Activated CD8-positive, alpha-beta T cell treated with anti-CD3 and anti-CD28 coated beads, Interleukin-2, amount 10 ng/mL, durations not matched to agents 7 days and 5 days (primary cell): ENCODE measurements around the gene CHRDL1. TPM values are rescaled to one million over a fixed set of nuclear protein-coding genes. Genes with fewer than 3 reads are reported as not detected.

Experiments
- ATAC-seq: fragments of 150-1000 bp; cut with Tn5 transposase; one replicate; pipeline ENCODE4 v1.10.0; 2021; ENCODE audit warnings: moderate library complexity
- CTCF ChIA-PET: fragments of 350-600 bp; sonication (Branson Sonifier 250); formaldehyde crosslinking; loops from one replicate; lab custom pipeline; 2021; ENCODE audit warnings: antibody characterized with exemption; lab: Charles Lee
- POLR2A ChIA-PET: fragments of 350-600 bp; sonication (Branson Sonifier 250); formaldehyde crosslinking; loops from one replicate; lab custom pipeline; 2021; ENCODE audit warnings: antibody characterized with exemption; lab: Charles Lee
- DNase-seq: peaks from one replicate; pipeline ENCODE4 v3.0.0-alpha.2; 2020
- H3K27ac Mint-ChIP-seq: one replicate; pipeline ENCODE4 v1.8.0; 2021; ENCODE audit warnings: mild to moderate bottlenecking, mixed read lengths
- H3K27me3 Mint-ChIP-seq: one replicate; pipeline ENCODE4 v1.8.0; 2021; ENCODE audit warnings: low read depth, mixed read lengths
- H3K36me3 Mint-ChIP-seq: one replicate; pipeline ENCODE4 v1.8.0; 2021; ENCODE audit warnings: low read depth, mixed read lengths
- H3K4me1 Mint-ChIP-seq: one replicate; pipeline ENCODE4 v1.8.0; 2021; ENCODE audit warnings: low read depth, mixed read lengths
- H3K4me3 Mint-ChIP-seq: one replicate; pipeline ENCODE4 v1.8.0; 2021; ENCODE audit warnings: mild to moderate bottlenecking, mixed read lengths
- H3K9me3 Mint-ChIP-seq: one replicate; pipeline ENCODE4 v1.8.0; 2022; ENCODE audit warnings: mixed read lengths; ENCODE audit not compliant: insufficient read depth
- total RNA-seq, 2 experiments: library from RNA; stranded (reverse); gene quantifications; one replicate each; pipeline ENCODE4 v1.2.3, GENCODE V29; 2021

Gene CHRDL1
- total RNA-seq, 2 experiments from 2014 or later, result not detected

- Mint-ChIP-seq H3K4me3 (no peak overlapping the region), H3K4me1 (no peaks in the 10 kb centered on the region), H3K36me3 (no peaks in the 10 kb centered on the region), H3K27ac (no peak overlapping the region), H3K9me3 (no peaks in the 10 kb centered on the region), H3K27me3 (peaks cover 4% of the 10 kb centered on the region)
- ATAC-seq (no peak), DNase-seq (no peak)
- ChIA-PET POLR2A (no interaction called here), CTCF (no interaction called here)
These were observed 4.5 kb downstream of the CHRDL1 start for GRCh38 chrX:110791071-110791470.

GRCh38 chrX:110786486-110786885, 9.1 kb downstream of the CHRDL1 start:
- Mint-ChIP-seq H3K36me3 (no peaks in the 10 kb centered on the region), H3K9me3 (no peaks in the 10 kb centered on the region), H3K4me3 (no peak overlapping the region), H3K27me3 (peaks cover 2% of the 10 kb centered on the region), H3K4me1 (no peaks in the 10 kb centered on the region), H3K27ac (no peak overlapping the region)
- ChIA-PET CTCF (no interaction called here), POLR2A (no interaction called here)
- ATAC-seq (no peak), DNase-seq (no peak)

- Mint-ChIP-seq H3K4me3 (no peak overlapping the region), H3K4me1 (no peaks in the 10 kb centered on the region), H3K27ac (no peak overlapping the region), H3K36me3 (no peaks in the 10 kb centered on the region), H3K27me3 (no peaks in the 10 kb centered on the region), H3K9me3 (no peaks in the 10 kb centered on the region)
- CTCF ChIA-PET, result no interaction called here
- DNase-seq, result no peak
- ATAC-seq, result no peak
- POLR2A ChIA-PET, result no interaction called here
These were observed 35.8 kb downstream of the CHRDL1 start for GRCh38 chrX:110759785-110760184.

GRCh38 chrX:110758781-110759422, 36.7 kb downstream of the CHRDL1 start:
- Mint-ChIP-seq H3K4me1 (no peaks in the 10 kb centered on the region), H3K9me3 (no peaks in the 10 kb centered on the region), H3K36me3 (no peaks in the 10 kb centered on the region), H3K27ac (no peak overlapping the region), H3K27me3 (no peaks in the 10 kb centered on the region), H3K4me3 (no peak overlapping the region)
- ChIA-PET POLR2A (no interaction called here), CTCF (no interaction called here)
- DNase-seq (no peak), ATAC-seq (no peak)

- Mint-ChIP-seq H3K27ac (no peak overlapping the region), H3K4me3 (no peak overlapping the region), H3K9me3 (no peaks in the 10 kb centered on the region), H3K4me1 (no peaks in the 10 kb centered on the region), H3K36me3 (no peaks in the 10 kb centered on the region), H3K27me3 (no peaks in the 10 kb centered on the region)
- DNase-seq (no peak), ATAC-seq (no peak)
- ChIA-PET CTCF (no interaction called here), POLR2A (no interaction called here)
These were observed 40.0 kb downstream of the CHRDL1 start for GRCh38 chrX:110755611-110756010.

GRCh38 chrX:110755061-110755460, 40.6 kb downstream of the CHRDL1 start:
- POLR2A ChIA-PET, result no interaction called here
- DNase-seq, result no peak
- H3K36me3 Mint-ChIP-seq, result no peaks in the 10 kb centered on the region

GRCh38 chrX:110750526-110751189, 45.0 kb downstream of the CHRDL1 start:
- H3K9me3 Mint-ChIP-seq, result no peaks in the 10 kb centered on the region
- DNase-seq (no peak), ATAC-seq (no peak)
- no peak overlapping the region for H3K27ac Mint-ChIP-seq
- ChIA-PET CTCF (no interaction called here), POLR2A (no interaction called here)
- no peaks in the 10 kb centered on the region for H3K4me1 Mint-ChIP-seq
- H3K27me3 Mint-ChIP-seq, result no peaks in the 10 kb centered on the region
- H3K4me3 Mint-ChIP-seq, result no peak overlapping the region
- no peaks in the 10 kb centered on the region for H3K36me3 Mint-ChIP-seq

More at GRCh38 chrX:110755061-110755460, 40.6 kb downstream of the CHRDL1 start:
- Mint-ChIP-seq H3K27me3 (no peaks in the 10 kb centered on the region), H3K27ac (no peak overlapping the region), H3K4me1 (no peaks in the 10 kb centered on the region), H3K4me3 (no peak overlapping the region), H3K9me3 (no peaks in the 10 kb centered on the region)
- CTCF ChIA-PET, result no interaction called here
- no peak for ATAC-seq

GRCh38 chrX:110748256-110748806, 47.3 kb downstream of the CHRDL1 start:
- POLR2A ChIA-PET, result no interaction called here
- no peaks in the 10 kb centered on the region for H3K9me3 Mint-ChIP-seq
- H3K36me3 Mint-ChIP-seq, result no peaks in the 10 kb centered on the region
- H3K4me3 Mint-ChIP-seq, result no peak overlapping the region
- H3K27me3 Mint-ChIP-seq, result no peaks in the 10 kb centered on the region
- H3K4me1 Mint-ChIP-seq, result no peaks in the 10 kb centered on the region
- ATAC-seq (no peak), DNase-seq (no peak)
- H3K27ac Mint-ChIP-seq, result no peak overlapping the region
- CTCF ChIA-PET, result no interaction called here

GRCh38 chrX:110746014-110746413, 49.6 kb downstream of the CHRDL1 start:
- H3K27ac Mint-ChIP-seq, result no peak overlapping the region
- H3K36me3 Mint-ChIP-seq, result no peaks in the 10 kb centered on the region
- H3K4me3 Mint-ChIP-seq, result no peak overlapping the region
- no peaks in the 10 kb centered on the region for H3K4me1 Mint-ChIP-seq
- ATAC-seq, result no peak
- CTCF ChIA-PET, result no interaction called here
- H3K9me3 Mint-ChIP-seq, result no peaks in the 10 kb centered on the region
- POLR2A ChIA-PET, result no interaction called here
- H3K27me3 Mint-ChIP-seq, result no peaks in the 10 kb centered on the region
- no peak for DNase-seq

GRCh38 chrX:110745288-110745687, 50.3 kb downstream of the CHRDL1 start:
- ChIA-PET CTCF (no interaction called here), POLR2A (no interaction called here)
- no peak overlapping the region for H3K27ac Mint-ChIP-seq
- H3K4me3 Mint-ChIP-seq, result no peak overlapping the region
- no peaks in the 10 kb centered on the region for H3K36me3 Mint-ChIP-seq
- H3K27me3 Mint-ChIP-seq, result no peaks in the 10 kb centered on the region
- no peaks in the 10 kb centered on the region for H3K4me1 Mint-ChIP-seq
- DNase-seq (no peak), ATAC-seq (no peak)
- H3K9me3 Mint-ChIP-seq, result no peaks in the 10 kb centered on the region

GRCh38 chrX:110743679-110744340, 51.8 kb downstream of the CHRDL1 start:
- no peak overlapping the region for H3K4me3 Mint-ChIP-seq
- H3K27ac Mint-ChIP-seq, result no peak overlapping the region
- H3K36me3 Mint-ChIP-seq, result no peaks in the 10 kb centered on the region
- ATAC-seq, result no peak
- H3K4me1 Mint-ChIP-seq, result no peaks in the 10 kb centered on the region
- ChIA-PET POLR2A (no interaction called here), CTCF (no interaction called here)
- no peaks in the 10 kb centered on the region for H3K27me3 Mint-ChIP-seq
- DNase-seq, result no peak
- H3K9me3 Mint-ChIP-seq, result no peaks in the 10 kb centered on the region

- no peak for DNase-seq
- POLR2A ChIA-PET, result no interaction called here
- no peaks in the 10 kb centered on the region for H3K9me3 Mint-ChIP-seq
- CTCF ChIA-PET, result no interaction called here
- no peaks in the 10 kb centered on the region for H3K27me3 Mint-ChIP-seq
- H3K27ac Mint-ChIP-seq, result no peak overlapping the region
- no peaks in the 10 kb centered on the region for H3K4me1 Mint-ChIP-seq
- H3K4me3 Mint-ChIP-seq, result no peak overlapping the region
- no peak for ATAC-seq
- H3K36me3 Mint-ChIP-seq, result no peaks in the 10 kb centered on the region
These were observed 54.3 kb downstream of the CHRDL1 start for GRCh38 chrX:110741213-110741796.
